Measurements from ENCODE around the gene HNRNPF.
"Not testable (repeated sequence)": the region's sequence is repeated elsewhere in the genome, so short reads cannot be mapped to it uniquely, and the experiment has no call there.

HNRNPF gene

GRCh38 chr10:43408710-43409384, at the start of gene HNRNPF:
TSS of gene HNRNPF (minus strand) at chr10:43409186. CDS start at chr10:43387884, 21,302 bp downstream.
- DNase-seq (ENCODE audit: low read depth in 2 of 2) = peak; percentile 93 to 94

- no peak for DNase-seq (ENCODE audit: low read depth in 2 of 2)
Observed at GRCh38 chr10:43458227-43458626, 49.2 kb upstream of the HNRNPF start.

- not testable (repeated sequence) for DNase-seq (ENCODE audit: low read depth in 2 of 2)
Observed at GRCh38 chr10:43456561-43456960, 47.6 kb upstream of the HNRNPF start.

DNA sequence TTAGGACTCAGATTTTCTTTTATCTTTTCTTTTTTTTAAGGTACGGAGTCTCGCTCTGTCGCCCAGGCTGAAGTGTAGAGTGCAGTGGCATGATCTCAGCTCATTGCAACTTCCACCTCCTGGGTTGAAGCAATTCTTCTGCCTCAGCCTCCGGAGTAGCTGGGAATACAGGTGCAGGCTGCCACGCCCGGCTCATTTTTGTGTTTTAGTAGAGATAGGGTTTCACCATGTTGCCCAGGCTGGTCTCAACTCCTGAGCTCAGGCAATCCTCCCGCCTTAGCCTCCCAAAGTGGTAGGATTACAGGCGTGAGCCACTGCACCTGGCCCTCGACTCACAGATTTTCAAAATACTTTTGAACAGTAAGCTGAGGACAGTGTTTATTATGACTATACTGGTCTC, 45.0 kb upstream of the HNRNPF start:
- DNase-seq (ENCODE audit: low read depth in 2 of 2) = not testable (repeated sequence)

DNA sequence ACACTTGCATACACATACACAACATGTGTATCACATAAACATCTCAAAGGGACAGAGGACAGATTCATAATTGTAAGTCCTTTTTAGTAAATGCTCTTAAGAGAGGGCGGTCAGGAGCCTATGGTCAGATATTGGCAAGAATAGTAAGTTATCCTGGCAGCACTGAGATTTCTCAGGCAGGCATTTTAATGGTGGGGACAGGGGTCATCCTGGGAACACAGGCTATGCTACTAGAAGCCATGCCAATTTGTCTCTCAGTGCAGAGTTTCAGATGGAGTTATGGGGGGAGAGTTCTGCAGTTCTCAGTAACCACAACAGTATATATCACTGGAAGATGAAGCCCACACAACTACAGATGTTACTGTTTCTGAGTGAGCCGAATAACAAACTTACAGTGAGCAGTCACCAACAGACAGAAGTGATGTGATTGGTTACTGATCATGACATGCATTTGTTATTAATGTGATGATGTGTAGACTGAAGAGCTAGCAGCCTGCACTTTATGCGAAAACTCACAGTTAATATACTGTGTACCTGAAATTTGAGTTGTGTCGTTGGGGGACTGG, 44.4 kb upstream of the HNRNPF start:
- DNase-seq (ENCODE audit: low read depth in 2 of 2) = no peak

GRCh38 chr10:43452356-43452914, 43.4 kb upstream of the HNRNPF start:
- DNase-seq (ENCODE audit: low read depth in 2 of 2) = no peak

DNA sequence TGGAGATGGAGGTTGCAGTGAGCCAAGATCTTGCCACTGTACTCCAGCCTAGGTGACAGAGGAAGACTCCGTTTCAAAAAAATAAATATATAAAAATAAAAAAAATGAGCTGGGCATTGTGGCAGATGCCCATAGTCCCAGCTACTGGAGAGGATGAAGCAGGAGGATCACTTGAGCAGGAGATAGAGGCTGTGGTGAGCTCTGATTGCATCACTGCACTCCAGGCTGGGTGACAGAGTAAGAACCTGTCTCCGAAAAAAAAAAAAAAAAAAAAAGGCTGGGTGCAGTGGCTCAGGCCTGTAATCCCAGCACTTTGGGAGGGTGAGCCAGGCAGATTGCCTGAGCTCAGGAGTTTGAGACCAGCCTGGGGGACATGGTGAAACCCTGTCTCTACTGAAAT, 39.8 kb upstream of the HNRNPF start:
- DNase-seq (ENCODE audit: low read depth in 2 of 2) = no peak

DNA sequence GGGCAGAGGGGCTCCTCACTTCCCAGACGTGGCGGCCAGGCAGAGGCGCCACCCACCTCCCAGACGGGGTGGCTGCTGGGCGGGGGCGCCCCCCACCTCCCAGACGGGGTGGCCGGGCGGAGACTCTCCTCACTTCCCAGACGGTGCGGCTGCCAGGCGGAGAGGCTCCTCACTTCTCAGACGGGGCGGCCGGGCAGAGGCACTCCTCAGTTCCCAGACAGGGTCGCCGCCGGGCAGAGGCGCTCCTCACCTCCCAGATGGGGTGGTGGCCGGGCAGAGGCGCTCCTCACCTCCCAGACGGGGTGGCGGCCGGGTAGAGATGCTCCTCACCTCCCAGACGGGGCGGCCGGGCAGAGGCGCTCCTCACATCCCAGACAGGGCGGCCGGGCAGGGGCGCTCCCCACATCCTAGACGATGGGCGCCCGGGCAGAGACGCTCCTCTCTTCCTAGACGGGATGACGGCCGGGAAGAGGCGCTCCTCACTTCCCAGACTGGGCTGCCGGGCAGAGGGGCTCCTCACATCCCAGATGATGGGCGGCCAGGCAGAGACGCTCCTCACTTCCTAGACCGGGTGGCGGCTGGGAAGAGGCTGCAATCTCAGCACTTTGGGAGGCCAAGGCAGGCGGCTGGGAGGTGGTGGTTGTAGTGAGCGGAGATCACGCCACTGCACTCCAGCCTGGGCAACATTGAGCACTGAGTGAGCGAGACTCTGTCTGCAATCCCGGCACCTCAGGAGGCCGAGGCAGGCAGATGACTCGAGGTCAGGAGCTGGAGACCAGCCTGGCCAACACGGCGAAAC, 37.4 kb upstream of the HNRNPF start:
- not testable (repeated sequence) for DNase-seq (ENCODE audit: low read depth in 2 of 2)

DNA sequence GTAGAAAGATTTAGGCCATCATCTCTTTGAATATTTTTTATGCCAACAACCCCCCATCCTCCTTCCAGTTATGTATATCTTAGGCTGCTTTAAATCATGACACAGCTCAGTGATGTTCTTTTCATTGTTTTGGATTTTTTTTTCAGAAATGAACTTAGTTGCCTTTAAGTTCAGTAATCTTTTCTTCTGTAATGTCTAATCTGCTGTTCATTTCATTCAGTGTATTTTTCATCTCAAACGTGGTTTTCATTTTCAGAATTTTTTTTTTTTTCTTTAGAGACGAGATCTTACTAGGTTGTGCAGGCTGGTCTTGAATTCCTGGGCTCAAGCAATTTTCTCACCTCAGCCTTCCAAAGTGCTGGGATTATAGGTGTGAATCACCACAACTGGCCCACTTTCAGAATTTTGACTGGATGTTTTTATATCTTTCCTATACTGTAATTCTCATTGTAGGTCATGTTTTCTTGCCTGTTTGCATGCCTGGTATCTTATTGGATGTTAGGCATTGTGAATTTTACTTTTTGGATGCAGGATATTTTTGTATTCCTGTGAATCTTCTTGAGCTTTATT, 36.0 kb upstream of the HNRNPF start:
- DNase-seq (ENCODE audit: low read depth in 2 of 2) = no peak

GRCh38 chr10:43444323-43444722, 35.3 kb upstream of the HNRNPF start:
- DNase-seq (ENCODE audit: low read depth in 2 of 2) = no peak

DNA sequence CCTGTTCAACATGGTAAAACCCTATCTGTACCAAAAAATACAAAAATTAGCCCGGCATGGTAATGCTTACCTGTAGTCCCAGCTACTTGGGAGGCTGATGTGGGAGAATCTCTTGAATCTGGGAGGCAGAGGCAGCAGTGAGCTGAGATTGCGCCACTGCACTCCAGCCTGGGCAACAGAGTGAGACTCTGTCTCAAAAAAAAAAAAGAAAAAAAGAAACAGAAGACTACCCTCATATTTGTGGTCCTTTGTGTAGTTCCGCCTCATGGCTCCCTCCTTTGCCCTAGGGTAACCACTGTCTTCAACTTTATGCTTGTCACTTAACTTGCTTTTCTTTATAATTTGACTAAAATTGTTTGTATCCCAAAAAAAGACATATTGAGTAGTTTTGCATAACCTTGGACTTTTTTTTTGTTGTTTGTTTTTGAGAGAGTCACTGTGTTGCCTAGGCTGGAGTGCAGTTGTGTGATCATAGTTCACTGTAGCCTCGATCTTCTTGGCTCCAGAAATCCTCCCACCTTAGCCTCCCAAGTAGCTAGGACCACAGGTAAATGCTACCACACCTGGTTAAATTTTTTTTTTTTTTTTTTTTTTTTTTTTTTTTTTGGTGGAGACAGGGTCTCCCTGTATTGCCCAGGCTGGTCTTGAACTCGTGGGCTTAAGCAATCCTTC, 31.6 kb upstream of the HNRNPF start:
- no peak for DNase-seq (ENCODE audit: low read depth in 2 of 2)

DNA sequence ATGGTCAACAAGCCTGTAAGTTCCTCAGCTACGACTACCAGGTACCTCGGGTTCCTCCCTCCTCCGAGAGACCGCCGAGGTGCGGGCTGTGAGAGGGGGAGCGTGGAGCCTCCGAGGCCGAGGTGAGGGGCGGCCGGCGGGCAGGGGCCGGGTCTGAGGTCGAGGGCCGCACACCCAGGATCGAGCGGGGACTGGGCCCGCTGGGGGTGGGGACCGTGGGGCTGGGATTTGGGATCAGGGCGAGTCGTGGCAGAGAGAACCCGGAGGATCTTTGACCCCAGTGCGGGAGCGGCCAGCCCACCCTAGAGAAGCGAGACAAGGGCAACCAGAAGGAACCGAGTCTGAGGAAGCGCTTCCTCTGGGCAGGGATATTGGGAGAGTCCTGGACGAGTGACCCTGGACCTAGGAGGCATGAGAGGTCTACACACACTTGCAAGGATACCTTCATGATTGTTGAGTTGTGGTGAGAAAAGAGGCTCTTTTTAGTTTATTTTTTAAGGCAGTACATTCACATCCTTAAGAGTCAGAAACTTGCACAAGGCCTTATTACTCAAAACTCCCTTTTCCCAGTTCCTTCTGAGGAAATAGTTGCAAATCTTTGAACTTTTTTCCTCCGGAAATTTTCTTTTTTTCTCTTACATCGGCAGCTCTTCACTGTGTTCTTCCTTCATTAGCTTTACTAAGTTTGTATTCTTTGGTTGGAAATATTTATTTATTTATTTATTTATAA, 28.3 kb upstream of the HNRNPF start:
- no peak for DNase-seq (ENCODE audit: low read depth in 2 of 2)

DNA sequence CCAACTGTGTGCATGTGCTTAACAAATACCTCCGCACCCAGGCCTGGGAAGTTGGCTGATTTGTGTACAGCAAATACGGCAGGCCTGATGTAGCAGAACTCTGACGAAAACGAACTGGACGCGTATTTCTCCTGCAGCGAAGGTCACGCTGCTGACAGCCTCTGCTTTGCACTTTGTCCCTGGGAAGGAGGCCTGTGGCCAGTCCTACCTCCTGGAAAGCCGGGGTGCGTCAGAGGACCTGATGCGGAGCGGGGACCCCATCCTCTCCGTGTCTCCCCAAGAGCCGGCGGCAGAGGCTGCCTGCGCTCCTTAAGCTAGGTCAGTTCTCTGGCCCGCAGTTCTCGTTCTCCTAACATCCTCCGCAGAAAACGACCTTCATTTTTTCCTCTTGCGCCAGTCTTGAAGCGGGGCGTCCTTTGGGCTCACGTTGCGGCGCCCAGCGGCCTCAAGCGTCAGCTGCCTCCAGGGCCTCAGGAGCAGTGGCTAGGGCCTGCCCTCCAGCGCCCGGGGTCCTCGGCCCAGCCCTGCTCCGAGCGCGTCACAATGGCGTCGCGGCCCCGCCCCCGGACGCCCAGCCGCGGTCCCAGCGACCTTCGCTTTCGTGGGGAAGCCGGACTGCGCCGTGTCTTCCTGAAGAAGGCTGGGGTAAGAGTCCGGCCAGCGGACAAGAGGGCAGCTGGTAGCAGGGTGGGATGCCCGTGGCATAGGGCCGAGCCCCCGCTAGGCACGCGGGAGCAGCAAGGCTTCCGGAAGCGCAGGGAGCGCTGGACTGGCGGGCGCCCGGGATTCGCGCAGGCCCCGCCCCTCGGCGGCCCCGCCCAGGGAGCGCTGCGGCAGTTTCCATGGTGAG, 27.5 kb upstream of the HNRNPF start, which contains the start of gene ZNF487:
Gene ZNF487, plus strand, starts transcription at position 821 of the 850 bp plus-strand sequence. CDS start 38,703 bp downstream, outside the sequence.
- peak; percentile 82 to 86 for DNase-seq (ENCODE audit: low read depth in 2 of 2)

DNA sequence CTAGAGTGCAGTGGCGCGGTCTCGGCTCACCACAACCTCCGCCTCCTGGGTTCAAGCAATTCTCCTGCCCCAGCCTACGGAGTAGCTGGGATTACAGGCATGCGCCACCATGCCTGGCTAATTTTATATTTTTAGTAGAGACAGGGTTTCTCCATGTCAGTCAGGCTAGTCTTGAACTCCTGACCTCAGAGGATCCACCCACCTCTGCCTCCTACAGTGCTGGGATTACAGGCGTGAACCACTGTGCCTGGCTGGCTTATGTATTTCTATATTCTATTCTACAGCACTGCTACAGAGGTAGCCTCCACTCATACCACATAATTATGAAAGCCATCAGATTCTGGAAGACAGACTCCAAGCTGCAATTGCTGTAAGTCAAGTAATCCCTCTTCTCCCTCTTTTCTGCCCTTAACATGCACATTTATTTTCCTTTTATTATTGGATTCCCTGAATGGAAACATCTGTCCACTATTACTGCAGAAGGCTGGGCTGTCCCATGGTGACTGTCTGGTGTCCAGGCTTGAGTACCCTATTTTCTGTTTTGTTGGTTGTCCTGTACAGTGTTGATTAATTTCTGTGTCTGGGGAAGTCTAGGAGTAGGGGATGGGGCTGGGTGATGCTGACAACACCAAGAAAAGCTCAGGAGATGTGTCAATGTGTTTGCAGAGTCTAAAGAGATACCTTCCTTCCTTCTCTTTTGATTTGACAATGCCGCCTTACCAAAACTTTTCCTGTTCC, 22.1 kb upstream of the HNRNPF start:
- DNase-seq (ENCODE audit: low read depth in 2 of 2) = no peak

GRCh38 chr10:43427166-43427825, 18.3 kb upstream of the HNRNPF start:
- DNase-seq (ENCODE audit: low read depth in 2 of 2) = no peak

- DNase-seq (ENCODE audit: low read depth in 2 of 2) = not testable (repeated sequence)
Observed at GRCh38 chr10:43426476-43426875, 17.5 kb upstream of the HNRNPF start.

DNA sequence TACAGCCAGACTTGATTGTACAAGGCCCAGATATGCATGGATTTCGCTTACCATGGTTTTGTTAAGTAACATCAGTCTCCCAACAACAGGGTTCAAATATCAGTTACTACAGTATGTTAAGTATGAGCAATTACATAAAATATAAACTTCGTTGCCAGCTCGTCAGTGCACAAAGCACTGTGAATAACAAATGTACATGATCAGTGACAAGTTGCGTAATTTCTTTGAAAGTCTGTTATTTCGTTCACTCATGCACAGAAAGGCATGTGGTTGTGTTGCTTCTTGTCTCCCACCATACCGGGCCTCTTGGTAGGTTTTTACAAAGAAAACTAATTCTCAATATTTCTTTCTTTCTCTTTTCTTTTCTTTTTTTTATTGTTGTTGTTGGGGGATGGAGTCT, 15.4 kb upstream of the HNRNPF start:
- DNase-seq (ENCODE audit: low read depth in 2 of 2) = no peak

GRCh38 chr10:43421944-43422343, 13.0 kb upstream of the HNRNPF start:
- DNase-seq (ENCODE audit: low read depth in 2 of 2) = not testable (repeated sequence)

- no peak for DNase-seq (ENCODE audit: low read depth in 2 of 2)
Observed at GRCh38 chr10:43421519-43421918, 12.5 kb upstream of the HNRNPF start.

All from stimulated activated CD8-positive, alpha-beta memory T cell treated with anti-CD3 and anti-CD28 coated beads, Interleukin-15, amount 100 ng/mL, for 48 hours (primary cell).